HG02884 (cell line): Measurements from ENCODE around the gene CHD9NB.
A peak's percentile ranks its signal among the peaks of the same experiment; 100 is the strongest.

Source experiments
- ATAC-seq: cut with Tn5 transposase; IDR thresholded peaks from one replicate; pipeline ENCODE4 v1.9.1; 2021; ENCODE audit warnings: mild to moderate bottlenecking, moderate library complexity; ENCODE audit not compliant: unreplicated experiment

Gene CHD9NB

DNA sequence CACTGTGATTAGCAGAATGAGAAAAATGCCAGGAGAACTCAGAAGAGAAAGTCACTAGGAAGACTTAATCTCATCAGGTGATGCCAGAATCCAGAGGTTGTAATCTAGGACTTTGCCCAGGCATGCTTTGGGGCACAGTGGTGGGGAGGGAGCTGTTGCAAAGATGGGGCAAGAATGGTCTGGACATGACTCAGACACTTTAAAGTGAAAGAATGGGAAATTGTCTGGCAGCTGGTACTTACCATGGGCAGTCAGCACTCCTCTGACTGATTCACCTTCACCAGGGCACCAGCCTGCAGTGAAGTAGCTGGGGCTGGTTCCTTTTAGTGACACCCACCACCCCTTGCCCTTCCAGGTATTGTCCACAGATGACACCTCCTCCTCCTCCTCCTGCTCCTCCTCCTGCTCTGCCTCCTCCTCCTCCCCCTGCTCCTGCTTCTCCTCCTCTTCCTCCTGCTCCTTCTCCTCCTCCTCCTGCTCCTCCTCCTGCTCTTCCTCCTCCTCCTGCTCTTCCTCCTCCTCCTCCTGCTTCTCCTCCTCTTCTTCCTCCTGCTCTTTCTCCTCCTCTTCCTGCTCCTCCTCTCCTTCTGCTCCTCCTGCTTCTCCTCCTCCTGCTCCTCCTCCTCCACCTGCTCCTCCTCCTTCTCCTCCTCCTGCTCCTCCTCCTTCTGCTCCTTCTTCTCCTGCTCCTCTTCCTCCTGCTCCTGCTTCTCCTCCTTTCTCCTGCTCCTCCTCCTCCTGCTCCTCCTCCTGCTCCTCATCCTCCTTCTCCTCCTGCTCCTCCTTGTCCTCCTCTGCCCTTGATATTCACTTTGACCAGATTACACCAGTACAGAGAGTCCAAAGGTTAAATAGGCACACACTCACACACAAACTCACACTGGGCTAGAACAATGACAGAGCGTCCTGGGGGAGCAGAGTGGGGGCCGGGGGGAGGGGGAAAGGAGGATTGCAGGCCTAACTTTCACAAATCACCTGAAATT is at the start of gene CHD9NB:
Gene CHD9NB (minus strand): TSS at position 379 of the 983 bp plus-strand sequence. CDS start 8,739 bp downstream, outside the sequence.
- ATAC-seq: no peak

GRCh38 chr16:53100889-53101288 is 48.2 kb upstream of the CHD9NB start:
- no peak for ATAC-seq

DNA sequence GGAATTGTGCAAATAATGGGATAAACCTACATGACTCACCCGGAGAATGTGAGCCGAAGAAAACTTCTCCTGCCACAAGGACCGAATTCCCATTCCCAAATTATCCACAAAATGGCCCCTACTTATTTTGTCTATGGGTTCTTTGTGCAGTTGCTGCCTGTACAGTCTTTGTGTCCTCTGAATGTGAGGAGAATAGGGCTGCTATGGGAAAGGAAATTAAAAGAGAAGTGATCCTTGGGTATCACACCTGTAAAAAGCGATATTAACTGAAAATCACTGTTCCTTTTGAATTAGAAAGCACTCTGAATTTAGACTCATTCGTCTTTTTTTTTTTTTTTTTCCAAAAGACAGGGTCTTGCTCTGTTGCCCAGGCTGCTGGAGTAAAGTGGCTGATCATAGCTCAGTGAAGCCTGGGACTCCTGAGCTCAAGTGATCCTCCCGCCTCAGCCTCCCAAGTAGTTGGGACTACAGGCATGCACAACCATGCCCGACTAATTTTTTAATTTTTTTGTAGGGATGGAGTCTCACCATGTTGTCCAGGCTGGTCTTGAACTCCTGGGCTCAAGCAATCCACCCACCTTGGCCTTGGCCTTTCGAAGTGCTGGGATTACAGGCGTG is 47.5 kb upstream of the CHD9NB start:
- ATAC-seq: no peak

- peak; percentile 39 for ATAC-seq
Observed at GRCh38 chr16:53099318-53100130, 46.8 kb upstream of the CHD9NB start.

DNA sequence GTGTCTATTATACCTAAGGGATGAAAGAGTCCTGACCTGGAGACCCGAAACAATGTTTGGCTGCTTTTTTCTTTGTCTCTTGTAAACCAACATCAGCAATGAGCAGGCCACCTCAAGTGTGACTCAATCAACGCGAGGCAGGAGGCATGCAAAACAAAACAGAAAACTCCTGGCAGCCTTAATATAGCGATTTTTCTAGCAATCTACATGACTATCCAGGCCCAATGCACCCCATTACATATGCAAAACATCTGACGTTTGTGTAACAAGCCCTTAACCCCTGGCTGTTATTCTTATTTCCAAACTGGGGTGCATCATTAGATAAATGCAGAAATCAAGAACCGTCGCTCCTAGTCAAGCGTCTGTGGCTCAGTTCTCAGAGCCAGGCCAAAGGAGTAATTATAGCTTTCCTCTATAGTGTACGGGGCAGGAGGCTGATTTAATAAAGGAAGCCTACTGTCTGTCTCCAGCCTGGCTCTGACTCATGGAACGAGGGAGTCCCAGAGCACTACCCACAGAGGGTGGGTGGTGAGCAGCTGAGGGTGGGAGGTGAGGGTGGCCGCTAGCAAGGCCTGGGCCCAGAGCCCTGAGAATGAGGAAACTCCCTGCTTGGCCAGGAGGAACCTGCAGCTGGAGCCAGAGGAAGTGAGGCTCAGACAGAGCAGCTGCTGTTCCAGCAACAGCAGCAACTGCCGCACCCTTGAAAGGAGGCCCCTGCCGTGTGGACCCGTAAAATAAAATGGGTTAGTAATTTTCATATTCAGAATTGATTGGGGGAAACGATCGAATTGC is 46.0 kb upstream of the CHD9NB start:
- ATAC-seq: peak; percentile 58

- ATAC-seq: no peak
Observed at GRCh38 chr16:53097190-53097589, 44.5 kb upstream of the CHD9NB start.

- peak; percentile 48 for ATAC-seq
Observed at GRCh38 chr16:53094013-53094630, 41.4 kb upstream of the CHD9NB start.

DNA sequence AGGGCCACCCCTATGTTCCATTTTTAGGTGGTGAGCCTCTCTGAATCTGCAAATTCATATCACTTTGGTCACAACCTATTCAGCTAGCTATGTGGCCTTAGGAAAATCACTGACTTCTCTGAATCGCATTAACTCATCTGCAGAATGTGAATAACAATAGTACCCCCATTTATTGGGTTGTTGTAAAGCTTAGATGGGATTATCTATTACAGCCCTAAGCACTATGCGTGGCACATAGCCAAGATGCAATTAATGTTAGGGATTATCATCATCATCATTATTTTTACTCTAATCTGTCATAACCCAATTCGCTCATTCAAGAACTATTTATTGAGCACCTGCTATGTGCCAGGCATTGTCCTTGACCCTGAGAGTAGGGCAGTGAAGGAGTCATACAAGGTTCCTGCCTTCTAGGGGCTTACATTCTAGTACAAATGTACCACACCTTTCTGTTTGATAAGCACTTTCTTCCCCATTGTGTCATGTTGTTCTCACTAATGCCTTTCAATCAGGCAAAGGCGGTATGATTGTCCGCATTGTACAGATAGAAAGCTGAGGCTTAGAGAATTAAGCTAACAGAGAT is 40.6 kb upstream of the CHD9NB start:
- no peak for ATAC-seq

GRCh38 chr16:53092284-53092683 is 39.6 kb upstream of the CHD9NB start:
- no peak for ATAC-seq

- peak; percentile 68 for ATAC-seq
Observed at GRCh38 chr16:53091466-53092211, 38.9 kb upstream of the CHD9NB start.

DNA sequence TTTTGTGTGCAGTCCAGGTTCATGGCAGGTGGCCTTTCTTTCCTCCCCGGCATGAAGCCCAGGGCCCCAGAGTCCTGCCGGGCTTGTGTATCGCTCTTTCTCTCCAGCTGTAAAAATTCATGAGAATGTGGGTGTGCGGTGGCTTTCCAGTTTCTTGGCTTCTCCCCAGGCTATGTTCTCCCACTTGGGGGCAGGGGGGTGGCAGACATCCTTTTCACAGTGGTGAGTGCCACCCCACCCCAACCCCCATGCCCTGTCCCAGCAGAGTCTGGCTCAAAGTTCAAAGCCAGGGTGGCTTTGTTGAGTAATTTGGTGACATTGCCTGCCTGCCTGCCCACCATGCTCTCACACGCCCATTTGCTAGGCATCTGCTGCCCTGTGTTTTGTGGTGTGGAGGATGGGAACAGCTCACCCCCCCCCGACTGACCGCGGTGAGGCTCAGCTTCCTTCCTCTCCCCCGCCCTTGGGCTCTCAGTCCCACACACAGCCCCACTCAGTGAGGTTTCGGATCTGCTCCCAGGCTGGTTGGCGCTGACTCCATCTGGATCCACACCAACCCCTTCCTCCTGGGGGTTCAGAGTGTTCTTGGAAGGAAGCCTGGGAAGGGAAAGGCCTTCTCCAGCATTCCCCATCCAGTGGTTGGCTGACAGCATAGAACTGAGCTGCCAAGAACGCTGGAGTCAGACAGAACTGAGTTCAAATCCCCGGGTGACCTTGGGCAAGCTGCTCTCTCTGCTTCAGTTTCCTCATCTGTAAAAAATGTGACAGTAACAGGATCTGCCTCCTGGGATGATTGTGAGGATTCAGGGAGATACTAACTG is 38.1 kb upstream of the CHD9NB start:
- ATAC-seq: peak; percentile 43

DNA sequence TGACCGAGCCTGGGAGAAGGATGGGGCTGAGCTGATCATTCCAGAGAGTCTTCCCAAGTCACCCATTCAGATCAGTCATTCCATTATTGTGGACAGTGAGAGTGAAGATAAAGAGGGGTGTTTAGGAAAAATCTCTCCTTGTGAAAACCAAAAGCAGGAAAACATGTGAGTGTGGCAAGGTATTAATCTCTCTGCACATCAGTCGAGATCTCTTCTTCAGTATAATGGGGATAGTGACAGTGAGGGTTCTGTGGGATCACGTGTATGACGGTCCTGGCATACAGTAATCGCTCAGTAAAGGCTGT is 37.5 kb upstream of the CHD9NB start:
- no peak for ATAC-seq

GRCh38 chr16:53089434-53090285 is 37.0 kb upstream of the CHD9NB start:
- no peak for ATAC-seq

GRCh38 chr16:53087101-53087500 is 34.4 kb upstream of the CHD9NB start:
- ATAC-seq: no peak

DNA sequence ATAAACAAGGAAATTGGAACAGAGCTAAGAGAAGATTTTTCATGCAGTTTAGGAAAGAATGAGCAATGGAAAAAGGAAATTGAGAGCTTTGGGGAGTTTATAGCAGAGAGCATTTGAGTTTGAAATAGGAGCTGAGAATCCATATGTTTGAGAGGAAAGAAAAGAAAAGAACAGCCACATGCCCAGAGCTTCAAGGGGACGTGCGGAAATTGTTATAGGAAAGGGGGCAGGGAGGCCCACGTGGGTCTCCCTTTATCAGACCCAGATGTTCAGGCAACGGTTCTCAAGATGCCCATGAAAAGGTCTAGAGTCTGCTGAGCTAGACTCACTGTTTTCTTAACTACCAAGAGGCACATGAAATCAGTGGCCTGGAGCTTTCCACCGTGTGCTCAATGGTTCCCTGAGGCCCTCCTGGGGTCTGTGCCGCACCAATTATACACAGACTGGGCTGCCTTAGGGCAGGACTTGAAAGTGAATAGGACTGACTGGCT is 33.3 kb upstream of the CHD9NB start:
- no peak for ATAC-seq

DNA sequence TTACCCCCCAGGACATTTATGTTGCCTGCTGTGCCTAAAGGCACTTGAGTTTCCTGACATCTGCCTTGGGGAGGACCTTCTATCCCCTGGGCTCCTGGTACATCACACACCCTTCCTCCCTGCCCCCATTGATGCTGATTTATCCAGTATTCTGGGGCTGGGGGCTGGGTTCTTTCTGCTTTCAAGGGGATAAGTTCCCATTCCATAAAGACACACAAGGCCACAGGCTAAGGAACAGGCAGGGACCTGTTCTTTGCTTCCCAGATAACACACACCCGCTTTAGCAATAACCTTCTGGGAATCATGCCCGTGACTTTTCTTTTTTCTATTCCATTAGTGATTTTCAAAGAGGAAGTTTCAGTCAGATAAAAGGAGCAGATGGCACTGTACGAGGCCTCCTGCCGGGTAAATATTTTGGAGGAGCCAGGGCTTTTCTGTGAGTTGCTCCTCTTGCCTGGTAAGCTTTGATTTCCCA is 32.7 kb upstream of the CHD9NB start:
- ATAC-seq: no peak

DNA sequence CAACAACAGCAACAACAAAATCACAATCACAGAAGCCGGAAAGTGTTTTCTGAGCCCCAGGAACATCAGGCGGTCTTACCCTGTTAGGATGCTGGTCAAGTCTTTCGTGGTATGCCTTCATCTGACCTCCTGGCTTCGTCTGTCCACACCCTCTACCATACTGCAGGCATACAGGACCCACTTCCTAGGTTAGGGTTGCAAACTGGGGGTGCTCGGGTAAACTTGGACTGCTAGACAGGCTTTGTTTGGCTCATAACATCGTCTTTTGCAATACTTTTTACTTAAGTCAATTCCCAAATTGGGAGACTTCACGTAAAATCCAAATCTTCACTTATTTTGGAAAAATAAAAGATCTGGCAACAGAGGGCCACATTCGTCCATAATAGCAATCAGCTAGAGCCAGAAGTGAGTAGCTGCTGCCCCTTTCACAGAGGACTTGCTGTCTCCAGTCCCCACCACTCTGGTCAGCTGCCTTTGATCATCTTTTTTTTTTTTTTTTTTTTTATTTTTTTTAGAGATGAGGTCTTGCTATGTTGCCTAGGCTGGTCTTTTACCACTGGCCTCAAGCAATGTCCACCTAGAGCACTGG is 32.1 kb upstream of the CHD9NB start:
- no peak for ATAC-seq
